Measurements from ENCODE around the gene TSFM. TPM values are rescaled to one million over a fixed set of nuclear protein-coding genes. Genes with fewer than 3 reads are reported as not detected.

TSFM gene
- total RNA-seq, 1 experiment from 2014 or later, result 53.2 TPM

GRCh38 chr12:57823131-57823907 lies 40.7 kb downstream of the TSFM start:
- no TSS peak for BruUV-seq (replicated peaks)

More at GRCh38 chr12:57823131-57823907, 40.7 kb downstream of the TSFM start:
- no peak for TF ChIP-seq ELF1 (IDR thresholded peaks at IDR 0.05; ENCODE audit: borderline replicate concordance, low read depth)
- TF ChIP-seq SIN3A (IDR thresholded peaks at IDR 0.05; ENCODE audit: low read depth), result no peak
- TF ChIP-seq POLR2AphosphoS5 (IDR thresholded peaks at IDR 0.05; ENCODE audit: low read depth, low read length), result no peak
- TF ChIP-seq POLR2A (IDR thresholded peaks at IDR 0.05; ENCODE audit: borderline replicate concordance, extremely low read depth, insufficient read depth, insufficient read length), result no peak
- TF ChIP-seq ATF3 (IDR thresholded peaks at IDR 0.05), result no peak
- TF ChIP-seq, protein P1, sequence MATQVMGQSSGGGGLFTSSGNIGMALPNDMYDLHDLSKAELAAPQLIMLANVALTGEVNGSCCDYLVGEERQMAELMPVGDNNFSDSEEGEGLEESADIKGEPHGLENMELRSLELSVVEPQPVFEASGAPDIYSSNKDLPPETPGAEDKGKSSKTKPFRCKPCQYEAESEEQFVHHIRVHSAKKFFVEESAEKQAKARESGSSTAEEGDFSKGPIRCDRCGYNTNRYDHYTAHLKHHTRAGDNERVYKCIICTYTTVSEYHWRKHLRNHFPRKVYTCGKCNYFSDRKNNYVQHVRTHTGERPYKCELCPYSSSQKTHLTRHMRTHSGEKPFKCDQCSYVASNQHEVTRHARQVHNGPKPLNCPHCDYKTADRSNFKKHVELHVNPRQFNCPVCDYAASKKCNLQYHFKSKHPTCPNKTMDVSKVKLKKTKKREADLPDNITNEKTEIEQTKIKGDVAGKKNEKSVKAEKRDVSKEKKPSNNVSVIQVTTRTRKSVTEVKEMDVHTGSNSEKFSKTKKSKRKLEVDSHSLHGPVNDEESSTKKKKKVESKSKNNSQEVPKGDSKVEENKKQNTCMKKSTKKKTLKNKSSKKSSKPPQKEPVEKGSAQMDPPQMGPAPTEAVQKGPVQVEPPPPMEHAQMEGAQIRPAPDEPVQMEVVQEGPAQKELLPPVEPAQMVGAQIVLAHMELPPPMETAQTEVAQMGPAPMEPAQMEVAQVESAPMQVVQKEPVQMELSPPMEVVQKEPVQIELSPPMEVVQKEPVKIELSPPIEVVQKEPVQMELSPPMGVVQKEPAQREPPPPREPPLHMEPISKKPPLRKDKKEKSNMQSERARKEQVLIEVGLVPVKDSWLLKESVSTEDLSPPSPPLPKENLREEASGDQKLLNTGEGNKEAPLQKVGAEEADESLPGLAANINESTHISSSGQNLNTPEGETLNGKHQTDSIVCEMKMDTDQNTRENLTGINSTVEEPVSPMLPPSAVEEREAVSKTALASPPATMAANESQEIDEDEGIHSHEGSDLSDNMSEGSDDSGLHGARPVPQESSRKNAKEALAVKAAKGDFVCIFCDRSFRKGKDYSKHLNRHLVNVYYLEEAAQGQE (IDR thresholded peaks at IDR 0.05; ENCODE audit: low read depth), result no peak
- no peak for TF ChIP-seq FOSL1 (IDR thresholded peaks at IDR 0.05; ENCODE audit: low read depth)
- no peak for TF ChIP-seq CEBPB (IDR thresholded peaks at IDR 0.05; ENCODE audit: low read depth)
- no peak for TF ChIP-seq CBX3 (IDR thresholded peaks at IDR 0.05; ENCODE audit: low read depth)
- Histone ChIP-seq H4K20me1 (ENCODE audit: insufficient read depth) (no peaks in the 10 kb centered on the region), H3K4me2 (ENCODE audit: low read length) (no peak overlapping the region), H2AFZ (ENCODE audit: low read depth, low read length, poor library complexity, severe bottlenecking) (no peak overlapping the region), H3K27ac (ENCODE audit: low read depth, low read length) (no peak overlapping the region), H3K9ac (ENCODE audit: low read length) (no peak overlapping the region), H3K36me3 (ENCODE audit: control insufficient read depth in 1 of 2, insufficient read depth in 2 of 2, low read length in 2 of 2) (peaks cover 28 to 38% of the 10 kb centered on the region in 2 experiments), H3K4me3 (replicated peaks in 1 of 2; ENCODE audit: low read depth in 1 of 2, low read length in 2 of 2) (no peak overlapping the region), H3K9me3 (ENCODE audit: control insufficient read depth in 1 of 2, insufficient read depth in 1 of 2, low read depth in 1 of 2, low read length in 2 of 2) (no peaks in the 10 kb centered on the region), H3K4me1 (ENCODE audit: control insufficient read depth in 1 of 2, insufficient read depth in 2 of 2, low read length in 2 of 2) (no peaks in the 10 kb centered on the region; a peak in 1 of 4 replicates), H3K27me3 (ENCODE audit: insufficient read depth, low read length) (no peaks in the 10 kb centered on the region), H3K79me2 (ENCODE audit: insufficient read depth, low read length) (0 out of 2 replicates have a peak, but pooled peaks cover under 1% of the 10 kb centered on the region), H3K9me2 (ENCODE audit: insufficient read depth) (no peaks in the 10 kb centered on the region)
- CTCF ChIA-PET, result no interaction called here
- RAD21 ChIA-PET (ENCODE audit: low non-redundant PET in 1 of 2, low total read pairs in 2 of 2, uncharacterized antibody in 2 of 2, unreplicated experiment in 2 of 2), result no interaction called here
- intact Hi-C loops (cut with micrococcal nuclease), result no loop called here
- ATAC-seq (no peak), DNase-seq (ENCODE audit: low read depth, low spot score) (no peak)
- POLR2A ChIA-PET, result no interaction called here
